ENCODE data around the gene EID1.

The EID1 gene

GRCh38 chr15:48828906-48829305 lies 49.0 kb upstream of the EID1 start:
- H3K9me3 ChIP-seq (ENCODE audit: control insufficient read depth, insufficient read depth, low read depth, low read length) = no peaks in the 10 kb centered on the region
- TF ChIP-seq ZNF544 (tag by site-specific recombination; IDR thresholded peaks at IDR 0.05) (no peak), KLF1 (tag by site-specific recombination; IDR thresholded peaks at IDR 0.05) (no peak), ZNF561 (tag by site-specific recombination; IDR thresholded peaks at IDR 0.05; ENCODE audit: borderline replicate concordance) (no peak), ZNF10 (tag by site-specific recombination; IDR thresholded peaks at IDR 0.05) (no peak), ZNF658 (tag by site-specific recombination; IDR thresholded peaks at IDR 0.05) (no peak), WT1 (tag by site-specific recombination; IDR thresholded peaks at IDR 0.05) (no peak), KLF8 (tag by site-specific recombination; IDR thresholded peaks at IDR 0.05) (no peak), ZNF223 (tag by site-specific recombination; IDR thresholded peaks at IDR 0.05) (no peak), ZNF76 (tag by site-specific recombination; IDR thresholded peaks at IDR 0.05; ENCODE audit: borderline replicate concordance, low read depth) (no peak), BCL11A (tag by site-specific recombination; IDR thresholded peaks at IDR 0.05; ENCODE audit: low read depth) (no peak), ZBTB8A (tag by site-specific recombination; IDR thresholded peaks at IDR 0.05) (no peak), ZNF747 (tag by site-specific recombination; IDR thresholded peaks at IDR 0.05) (no peak), GLIS1 (tag by site-specific recombination; IDR thresholded peaks at IDR 0.05) (no peak), ZNF175 (tag by site-specific recombination; IDR thresholded peaks at IDR 0.05) (no peak), ZNF626 (tag by site-specific recombination; IDR thresholded peaks at IDR 0.05) (no peak)
- TF ChIP-seq, protein P1, sequence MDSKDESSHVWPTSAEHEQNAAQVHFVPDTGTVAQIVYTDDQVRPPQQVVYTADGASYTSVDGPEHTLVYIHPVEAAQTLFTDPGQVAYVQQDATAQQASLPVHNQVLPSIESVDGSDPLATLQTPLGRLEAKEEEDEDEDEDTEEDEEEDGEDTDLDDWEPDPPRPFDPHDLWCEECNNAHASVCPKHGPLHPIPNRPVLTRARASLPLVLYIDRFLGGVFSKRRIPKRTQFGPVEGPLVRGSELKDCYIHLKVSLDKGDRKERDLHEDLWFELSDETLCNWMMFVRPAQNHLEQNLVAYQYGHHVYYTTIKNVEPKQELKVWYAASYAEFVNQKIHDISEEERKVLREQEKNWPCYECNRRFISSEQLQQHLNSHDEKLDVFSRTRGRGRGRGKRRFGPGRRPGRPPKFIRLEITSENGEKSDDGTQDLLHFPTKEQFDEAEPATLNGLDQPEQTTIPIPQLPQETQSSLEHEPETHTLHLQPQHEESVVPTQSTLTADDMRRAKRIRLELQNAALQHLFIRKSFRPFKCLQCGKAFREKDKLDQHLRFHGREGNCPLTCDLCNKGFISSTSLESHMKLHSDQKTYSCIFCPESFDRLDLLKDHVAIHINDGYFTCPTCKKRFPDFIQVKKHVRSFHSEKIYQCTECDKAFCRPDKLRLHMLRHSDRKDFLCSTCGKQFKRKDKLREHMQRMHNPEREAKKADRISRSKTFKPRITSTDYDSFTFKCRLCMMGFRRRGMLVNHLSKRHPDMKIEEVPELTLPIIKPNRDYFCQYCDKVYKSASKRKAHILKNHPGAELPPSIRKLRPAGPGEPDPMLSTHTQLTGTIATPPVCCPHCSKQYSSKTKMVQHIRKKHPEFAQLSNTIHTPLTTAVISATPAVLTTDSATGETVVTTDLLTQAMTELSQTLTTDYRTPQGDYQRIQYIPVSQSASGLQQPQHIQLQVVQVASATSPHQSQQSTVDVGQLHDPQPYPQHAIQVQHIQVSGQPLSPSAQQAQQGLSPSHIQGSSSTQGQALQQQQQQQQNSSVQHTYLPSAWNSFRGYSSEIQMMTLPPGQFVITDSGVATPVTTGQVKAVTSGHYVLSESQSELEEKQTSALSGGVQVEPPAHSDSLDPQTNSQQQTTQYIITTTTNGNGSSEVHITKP (tag by site-specific recombination; IDR thresholded peaks at IDR 0.05) = no peak
- TF ChIP-seq, protein P2, sequence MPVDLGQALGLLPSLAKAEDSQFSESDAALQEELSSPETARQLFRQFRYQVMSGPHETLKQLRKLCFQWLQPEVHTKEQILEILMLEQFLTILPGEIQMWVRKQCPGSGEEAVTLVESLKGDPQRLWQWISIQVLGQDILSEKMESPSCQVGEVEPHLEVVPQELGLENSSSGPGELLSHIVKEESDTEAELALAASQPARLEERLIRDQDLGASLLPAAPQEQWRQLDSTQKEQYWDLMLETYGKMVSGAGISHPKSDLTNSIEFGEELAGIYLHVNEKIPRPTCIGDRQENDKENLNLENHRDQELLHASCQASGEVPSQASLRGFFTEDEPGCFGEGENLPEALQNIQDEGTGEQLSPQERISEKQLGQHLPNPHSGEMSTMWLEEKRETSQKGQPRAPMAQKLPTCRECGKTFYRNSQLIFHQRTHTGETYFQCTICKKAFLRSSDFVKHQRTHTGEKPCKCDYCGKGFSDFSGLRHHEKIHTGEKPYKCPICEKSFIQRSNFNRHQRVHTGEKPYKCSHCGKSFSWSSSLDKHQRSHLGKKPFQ (tag by site-specific recombination; IDR thresholded peaks at IDR 0.05) = no peak
- no peaks in the 10 kb centered on the region for H3K4me1 ChIP-seq (ENCODE audit: control insufficient read depth, insufficient read depth, low read length)
- H3K4me3 ChIP-seq (ENCODE audit: low read depth, low read length) = no peak overlapping the region
- H3K27ac ChIP-seq (ENCODE audit: extremely low read depth, low read depth, low read length) = no peak overlapping the region
- H3K36me3 ChIP-seq (ENCODE audit: control insufficient read depth in 2 of 2, insufficient read depth in 1 of 2, low read length in 2 of 2) = no peaks in the 10 kb centered on the region
- ChIA-PET POLR2A (no interaction called here), CTCF (no interaction called here)

DNA sequence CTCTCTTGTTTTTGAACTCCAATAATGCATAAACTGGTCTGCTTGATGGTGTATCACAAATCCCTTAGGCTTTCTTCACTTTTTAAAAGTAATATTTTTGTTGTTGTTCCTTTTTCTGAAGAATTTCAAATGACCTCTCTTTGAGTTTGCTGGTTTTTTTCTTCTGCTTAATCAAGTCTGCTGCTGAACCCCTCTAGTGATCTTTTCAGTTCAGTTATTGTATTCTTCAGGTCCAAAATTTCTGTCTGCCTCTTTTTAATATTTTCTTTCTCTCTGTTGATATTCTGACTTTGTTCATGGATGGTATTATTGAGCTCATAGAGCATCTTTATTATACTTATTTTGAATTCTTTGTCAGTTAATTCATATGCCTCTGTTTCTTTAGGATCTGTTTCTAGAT lies 45.3 kb upstream of the EID1 start:
- H3K4me1 ChIP-seq (ENCODE audit: control insufficient read depth, insufficient read depth, low read length) = no peaks in the 10 kb centered on the region
- no peaks in the 10 kb centered on the region for H3K9me3 ChIP-seq (ENCODE audit: control insufficient read depth, insufficient read depth, low read depth, low read length)
- no peak overlapping the region for H3K27ac ChIP-seq (ENCODE audit: extremely low read depth, low read depth, low read length)
- CTCF ChIA-PET = no interaction called here
- no peak overlapping the region for H3K4me3 ChIP-seq (ENCODE audit: low read depth, low read length)
- POLR2A ChIA-PET = no interaction called here
- H3K36me3 ChIP-seq (ENCODE audit: control insufficient read depth in 2 of 2, insufficient read depth in 1 of 2, low read length in 2 of 2) = no peaks in the 10 kb centered on the region
- TF ChIP-seq ZSCAN18 (tag by site-specific recombination; IDR thresholded peaks at IDR 0.05) (no peak), HIC1 (tag by site-specific recombination; IDR thresholded peaks at IDR 0.05) (no peak), ZNF248 (tag by site-specific recombination; IDR thresholded peaks at IDR 0.05) (no peak), ZNF664 (tag by site-specific recombination; IDR thresholded peaks at IDR 0.05) (no peak), ZBTB48 (tag by site-specific recombination; IDR thresholded peaks at IDR 0.05) (no peak), ZNF560 (tag by site-specific recombination; IDR thresholded peaks at IDR 0.05; ENCODE audit: borderline replicate concordance) (no peak), ZSCAN5A (tag by site-specific recombination; IDR thresholded peaks at IDR 0.05) (no peak), ZNF777 (tag by site-specific recombination; IDR thresholded peaks at IDR 0.05; ENCODE audit: borderline replicate concordance) (no peak), WT1 (tag by site-specific recombination; IDR thresholded peaks at IDR 0.05) (no peak), ZNF140 (tag by site-specific recombination; IDR thresholded peaks at IDR 0.05) (no peak)
